AG09309 (cell line): Measurements from ENCODE around the gene KREMEN2.

Experiments
- DNase-seq: peaks from one replicate; pipeline ENCODE4 v3.0.0-alpha.2; 2010; ENCODE audit warnings: low read depth
- H3K4me3 ChIP-seq: 2 replicates; pipeline ENCODE4 v1.5.1; 2011; ENCODE audit warnings: mild to moderate bottlenecking, low read depth, low read length, moderate library complexity; ENCODE audit not compliant: control insufficient read depth
- TF ChIP-seq, protein P1 (sequence below): IDR thresholded peaks from 2 replicates; pipeline ENCODE4 v1.5.1; 2011; ENCODE audit warnings: mild to moderate bottlenecking, low read depth, low read length, inconsistent platforms; ENCODE audit not compliant: insufficient read depth, control insufficient read depth; ENCODE audit errors: missing control alignments

Gene KREMEN2

GRCh38 chr16:3004319-3004718 lies 40.2 kb downstream of the KREMEN2 start:
- TF ChIP-seq, protein P1, sequence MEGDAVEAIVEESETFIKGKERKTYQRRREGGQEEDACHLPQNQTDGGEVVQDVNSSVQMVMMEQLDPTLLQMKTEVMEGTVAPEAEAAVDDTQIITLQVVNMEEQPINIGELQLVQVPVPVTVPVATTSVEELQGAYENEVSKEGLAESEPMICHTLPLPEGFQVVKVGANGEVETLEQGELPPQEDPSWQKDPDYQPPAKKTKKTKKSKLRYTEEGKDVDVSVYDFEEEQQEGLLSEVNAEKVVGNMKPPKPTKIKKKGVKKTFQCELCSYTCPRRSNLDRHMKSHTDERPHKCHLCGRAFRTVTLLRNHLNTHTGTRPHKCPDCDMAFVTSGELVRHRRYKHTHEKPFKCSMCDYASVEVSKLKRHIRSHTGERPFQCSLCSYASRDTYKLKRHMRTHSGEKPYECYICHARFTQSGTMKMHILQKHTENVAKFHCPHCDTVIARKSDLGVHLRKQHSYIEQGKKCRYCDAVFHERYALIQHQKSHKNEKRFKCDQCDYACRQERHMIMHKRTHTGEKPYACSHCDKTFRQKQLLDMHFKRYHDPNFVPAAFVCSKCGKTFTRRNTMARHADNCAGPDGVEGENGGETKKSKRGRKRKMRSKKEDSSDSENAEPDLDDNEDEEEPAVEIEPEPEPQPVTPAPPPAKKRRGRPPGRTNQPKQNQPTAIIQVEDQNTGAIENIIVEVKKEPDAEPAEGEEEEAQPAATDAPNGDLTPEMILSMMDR: no peak
- DNase-seq: no peak
- H3K4me3 ChIP-seq: no peak overlapping the region

DNA sequence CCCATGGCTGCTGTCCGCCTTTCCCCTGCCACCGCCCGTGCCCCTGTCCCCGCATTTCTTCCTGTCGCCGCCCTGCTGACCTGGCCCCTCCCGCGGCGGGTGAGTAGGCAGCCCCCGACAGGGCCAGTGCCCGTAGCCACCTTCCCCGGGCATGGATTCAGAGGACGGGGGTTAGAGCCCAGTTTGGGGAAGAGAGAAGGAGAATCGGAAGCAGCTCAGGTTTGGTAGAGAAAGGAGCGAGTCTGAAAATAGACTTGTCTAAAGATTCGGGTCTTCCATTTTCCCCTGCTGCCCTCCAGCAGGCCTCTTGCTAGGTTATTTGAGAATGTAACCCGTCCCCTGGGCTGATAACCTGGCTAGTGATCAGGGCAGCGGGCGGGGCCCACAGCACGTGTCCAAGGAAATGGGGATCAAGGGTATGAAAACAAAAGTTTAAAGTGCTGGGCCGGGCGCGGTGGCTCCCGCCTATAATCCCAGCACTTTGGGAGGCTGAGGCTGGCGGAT lies 40.8 kb downstream of the KREMEN2 start:
- peak overlapping the region; percentile 5; the same call in 1 of the 2 replicates for H3K4me3 ChIP-seq
- TF ChIP-seq, protein P1: no peak
- DNase-seq: no peak

GRCh38 chr16:3007059-3007956 lies 43.2 kb downstream of the KREMEN2 start:
- no peak for DNase-seq
- no peak overlapping the region for H3K4me3 ChIP-seq
- TF ChIP-seq, protein P1: no peak

DNA sequence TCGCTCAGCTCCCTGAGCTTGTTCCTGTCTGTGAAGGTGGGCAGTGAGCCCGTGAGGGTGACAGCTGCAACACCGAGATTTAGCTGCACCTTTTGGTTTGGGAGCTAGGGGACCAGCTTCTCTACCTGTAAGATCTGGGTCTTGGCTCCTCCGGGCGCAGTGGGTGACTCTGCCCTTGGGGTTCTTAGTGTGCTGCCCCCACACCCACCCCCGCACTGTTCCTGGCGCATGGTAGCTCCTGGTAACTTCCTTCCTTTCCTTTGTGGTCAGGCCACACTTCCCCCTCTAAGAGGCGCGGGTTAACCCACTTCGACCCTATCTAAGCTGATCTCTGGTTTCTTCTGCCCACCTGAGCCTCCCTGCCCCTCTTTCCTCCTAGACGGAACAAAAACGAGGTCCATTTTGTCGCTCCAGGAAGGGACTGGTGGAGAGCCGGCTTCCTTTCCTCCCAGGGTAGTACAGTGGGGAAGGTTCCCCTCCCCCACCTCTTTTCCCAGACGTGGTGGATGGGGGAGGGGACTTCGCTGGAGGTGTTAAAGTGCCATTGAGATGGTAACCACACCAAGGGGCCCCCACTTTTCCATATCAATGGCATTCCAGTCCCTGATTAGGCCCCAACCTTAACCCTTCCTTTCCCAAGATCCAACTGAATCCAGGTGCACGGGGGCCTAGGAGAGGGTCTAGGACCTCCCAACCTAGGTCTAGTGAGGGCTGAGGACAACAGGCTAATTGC lies 44.0 kb downstream of the KREMEN2 start:
- TF ChIP-seq, protein P1: no peak
- no peak for DNase-seq
- H3K4me3 ChIP-seq: no peak overlapping the region

- no peak overlapping the region for H3K4me3 ChIP-seq
- DNase-seq: no peak
- TF ChIP-seq, protein P1: no peak
Measured at GRCh38 chr16:3008690-3009037, 44.6 kb downstream of the KREMEN2 start.

GRCh38 chr16:3009568-3010390 lies 45.7 kb downstream of the KREMEN2 start:
- TF ChIP-seq, protein P1: no peak
- DNase-seq: no peak
- no peak overlapping the region for H3K4me3 ChIP-seq
